K562 (cell line): ENCODE results near the gene SEMA5A. TPM values are rescaled to one million over a fixed set of nuclear protein-coding genes. Genes with fewer than 3 reads are reported as not detected.

Experiments
- ATAC-seq: fragments of 200-7000 bp; cut with Tn5 transposase; 3 replicates; pipeline ENCODE4 v1.9.1; 2020; ENCODE audit warnings: moderate library complexity
- BruUV-seq: library from RNA; stranded (reverse); fragments of 400-500 nt; replicated peaks from 2 replicates; lab custom pipeline; 2021; lab: Mats Ljungman, UMichigan
- CTCF ChIA-PET: fragments of 300-600 bp; formaldehyde crosslinking; extraction: SDS; loops from one replicate; lab custom pipeline; 2021; ENCODE audit warnings: low intra/inter-chr PET ratio; lab: Yijun Ruan, JAX
- POLR2A ChIA-PET: fragments of 300-600, 350-650 bp; sonication (Branson Sonifier 250); formaldehyde crosslinking; extraction: SDS; loops from one replicate; lab custom pipeline; 2021; ENCODE audit warnings: antibody characterized with exemption, inconsistent platforms; lab: Yijun Ruan, JAX
- DNase-seq, 4 experiments: peaks; one replicate each; pipeline versions ENCODE4 v3.0.0 to v3.0.0-alpha.2; 2011 to 2018; ENCODE audit warnings: low spot score in 3 of 4, mixed read lengths in 3 of 4; ENCODE audit errors: extremely low read depth in 1 of 4
- FAIRE-seq: peaks from 2 replicates; lab custom pipeline; 2011; peaks lifted over from hg19 to GRCh38; lab: Jason Lieb, UNC
- H2AFZ ChIP-seq: 2 replicates; pipeline ENCODE4 v1.6.0; 2011; ENCODE audit warnings: low read depth, low read length, control low read depth, inconsistent platforms
- H3K27ac ChIP-seq: fragments of 200-600 bp; 3 replicates; pipeline ENCODE4 v1.8.0; 2011; ENCODE audit warnings: low read depth, mild to moderate bottlenecking, control low read depth, inconsistent platforms, low read length, moderate library complexity, mixed read lengths; ENCODE audit errors: extremely low read depth
- H3K27me3 ChIP-seq, 2 experiments: fragments of 300-600 bp in 1 of 2; 2 replicates in 1 of 2; 3 replicates in 1 of 2; pipeline versions ENCODE4 v1.6.0 to v1.8.0; 2011; ENCODE audit warnings: inconsistent platforms in 2 of 2, low read length in 2 of 2, mild to moderate bottlenecking in 1 of 2, mixed read lengths in 1 of 2, moderate library complexity in 1 of 2; ENCODE audit not compliant: control insufficient read depth in 2 of 2, insufficient read depth in 2 of 2
- H3K36me3 ChIP-seq: fragments of 300-600 bp; 3 replicates; pipeline ENCODE4 v1.8.0; 2011; ENCODE audit warnings: mild to moderate bottlenecking, low read length, inconsistent platforms; ENCODE audit not compliant: control insufficient read depth, insufficient read depth
- H3K4me1 ChIP-seq, 2 experiments: fragments of 200-600 bp in 1 of 2; replicated peaks in 1 of 2; 2 replicates in 1 of 2; 3 replicates in 1 of 2; pipeline versions ENCODE4 v1.5.1 to v1.8.0; 2011; ENCODE audit warnings: inconsistent platforms in 2 of 2, low read length in 2 of 2, mild to moderate bottlenecking in 1 of 2, mixed read lengths in 1 of 2, moderate library complexity in 1 of 2; ENCODE audit not compliant: control insufficient read depth in 2 of 2, insufficient read depth in 2 of 2
- H3K4me2 ChIP-seq: 2 replicates; pipeline ENCODE4 v1.6.1; 2011; ENCODE audit warnings: low read length, control low read depth, inconsistent platforms, mixed read lengths; ENCODE audit not compliant: insufficient read depth
- H3K4me3 ChIP-seq: fragments of 200-600 bp; sonication (generic), shearing (Covaris generic); 2 replicates; pipeline ENCODE4 v1.5.1; 2016; ENCODE audit warnings: control low read depth, inconsistent platforms
- H3K79me2 ChIP-seq: fragments of 200-600 bp; 3 replicates; pipeline ENCODE4 v1.8.0; 2011; ENCODE audit warnings: low read length, inconsistent platforms; ENCODE audit not compliant: control insufficient read depth, insufficient read depth
- H3K9ac ChIP-seq, 2 experiments: 2 replicates each; pipeline versions ENCODE4 v1.6.0 to v1.6.1; 2011; ENCODE audit warnings: low read depth in 2 of 2, low read length in 2 of 2, control low read depth in 1 of 2, inconsistent platforms in 1 of 2, mild to moderate bottlenecking in 1 of 2, mixed read lengths in 1 of 2; ENCODE audit not compliant: insufficient read depth in 1 of 2
- H3K9me1 ChIP-seq: one replicate; pipeline ENCODE4 v1.6.0; 2011; ENCODE audit warnings: inconsistent platforms, mild to moderate bottlenecking, low read length, moderate library complexity; ENCODE audit not compliant: control insufficient read depth, insufficient read depth
- H3K9me3 ChIP-seq: replicated peaks from 2 replicates; pipeline ENCODE4 v1.5.1; 2011; ENCODE audit warnings: low read depth, low read length, inconsistent platforms; ENCODE audit not compliant: control insufficient read depth, insufficient read depth
- H4K20me1 ChIP-seq: replicated peaks from 2 replicates; pipeline ENCODE4 v1.6.1; 2011; ENCODE audit warnings: low read length, inconsistent platforms, mixed read lengths; ENCODE audit not compliant: control insufficient read depth, insufficient read depth
- CCAR2 ChIP-seq: fragments of 200-400 bp; formaldehyde crosslinking; IDR thresholded peaks from 2 replicates; pipeline ENCODE4 v1.6.1; 2017; ENCODE audit warnings: mild to moderate bottlenecking, low read depth, low read length
- CREM ChIP-seq: IDR thresholded peaks from 2 replicates; pipeline ENCODE4 v1.6.1; 2014; ENCODE audit warnings: antibody characterized with exemption, low read depth
- EWSR1 ChIP-seq: fragments of 450-650 bp; IDR thresholded peaks from 2 replicates; pipeline ENCODE4 v1.6.1; 2018; ENCODE audit warnings: borderline replicate concordance, mild to moderate bottlenecking, low read depth, moderate library complexity; ENCODE audit not compliant: partially characterized antibody
- FOS ChIP-seq: IDR thresholded peaks from 3 replicates; pipeline ENCODE4 v1.6.1; 2011; ENCODE audit not compliant: insufficient read length; ENCODE audit errors: extremely low read depth
- IFI16 ChIP-seq: fragments of 250-450 bp; sonication (Bioruptor Pico); IDR thresholded peaks from 2 replicates; pipeline ENCODE4 v2.1.2; 2022; ENCODE audit warnings: mild to moderate bottlenecking, inconsistent platforms
- POLR2B ChIP-seq: fragments of 450-650 bp; IDR thresholded peaks from 2 replicates; pipeline ENCODE4 v1.6.1; 2018; ENCODE audit warnings: low read depth; ENCODE audit not compliant: partially characterized antibody
- RBM25 ChIP-seq: fragments of 200-400 bp; formaldehyde crosslinking; IDR thresholded peaks from 2 replicates; pipeline ENCODE4 v1.6.1; 2018; ENCODE audit warnings: low read length, low read depth, moderate library complexity; ENCODE audit not compliant: severe bottlenecking
- RBM34 ChIP-seq: fragments of 200-400 bp; formaldehyde crosslinking; IDR thresholded peaks from 2 replicates; pipeline ENCODE4 v1.6.1; 2018; ENCODE audit warnings: low read length, borderline replicate concordance; ENCODE audit not compliant: insufficient read depth
- ZNF184 ChIP-seq: sonication (generic); formaldehyde crosslinking; IDR thresholded peaks from 2 replicates; pipeline ENCODE4 v1.5.0; 2020; ENCODE audit warnings: missing genetic modification reagents
- ZNF280A ChIP-seq: fragments of 450-650 bp; IDR thresholded peaks from 2 replicates; pipeline ENCODE4 v1.6.1; 2018; ENCODE audit warnings: mild to moderate bottlenecking, low read depth; ENCODE audit not compliant: partially characterized antibody
- ZNF280B ChIP-seq: fragments of 250-450 bp; sonication (Bioruptor Pico); IDR thresholded peaks from 2 replicates; pipeline ENCODE4 v1.5.1; 2021; ENCODE audit warnings: mild to moderate bottlenecking
- ZNF41 ChIP-seq: fragments of 250-450 bp; sonication (Bioruptor Pico); conservative IDR thresholded peaks from 2 replicates; pipeline ENCODE4 v1.4.0; 2020; ENCODE audit warnings: mild to moderate bottlenecking
- ZNF561 ChIP-seq: fragments of 450-650 bp; formaldehyde crosslinking; conservative IDR thresholded peaks from 2 replicates; pipeline ENCODE4 v1.4.0; 2020; ENCODE audit warnings: mild to moderate bottlenecking, moderate library complexity
- ZNF668 ChIP-seq: fragments of 250-450 bp; sonication (Bioruptor Pico); IDR thresholded peaks from 2 replicates; pipeline ENCODE4 v1.8.0; 2022; ENCODE audit warnings: mild to moderate bottlenecking, inconsistent platforms
- ZNF79 ChIP-seq: fragments of 250-450 bp; sonication (Bioruptor Pico); IDR thresholded peaks from 2 replicates; pipeline ENCODE4 v1.4.0; 2020; ENCODE audit warnings: low read depth, mild to moderate bottlenecking, moderate library complexity
- WGBS: fragments of 100-300 bp; shearing (Covaris generic); methylation state at CpG from one replicate; pipeline ENCODE4 v1.1.6; 2016; ENCODE audit warnings: low coverage, mixed read lengths; ENCODE audit not compliant: insufficient coverage; ENCODE audit errors: missing lambda C conversion rate; 5-methylcytosine and 5-hydroxymethylcytosine counted together
- in situ Hi-C: fragments of 300-500 bp; cut with MboI; formaldehyde crosslinking; loops from 4 replicates; pipeline ENCODE4 v1.15.0; 2018; ENCODE audit warnings: inconsistent platforms, mixed read lengths
- intact Hi-C: fragments of 100-400 bp; cut with micrococcal nuclease; formaldehyde crosslinking; loops from 2 replicates; pipeline ENCODE4 v1.14.2; 2022
- polyA plus RNA-seq, 8 experiments: library from polyadenylated mRNA; depleted of rRNA in 4 of 8; stranded (reverse) in 5 of 8; unstranded in 3 of 8; fragments of >200 nt; fragmentation: Nextera tagmentation in 2 of 8; fragmentation: Illumina TruSeq in 1 of 8; extraction: Ambion mirVana in 2 of 8; extraction: Trizol in 1 of 8; gene quantifications; 2 replicates each; pipeline versions ENCODE4 v1.2.1 to v1.2.3, GENCODE V29; 2011 to 2014; ENCODE audit warnings: inconsistent platforms in 1 of 8, missing spikeins in 1 of 8
- total RNA-seq, 7 experiments: library from RNA; depleted of rRNA in 6 of 7; stranded (reverse); fragments of >200 nt in 6 of 7; fragmentation: Illumina TruSeq in 2 of 7; extraction: Trizol in 2 of 7; gene quantifications; 2 replicates each; pipeline versions ENCODE4 v1.2.1 to v1.2.3, GENCODE V29; 2011 to 2021; ENCODE audit warnings: low replicate concordance in 1 of 7
- TF ChIP-seq, protein P1 (sequence below): fragments of 450-650 bp; IDR thresholded peaks from 2 replicates; pipeline ENCODE4 v1.7.0; 2016; ENCODE audit warnings: borderline replicate concordance

The SEMA5A gene
- total and polyA plus RNA-seq, 9 of the 15 experiments (the other 6 are each of a cell fraction or from before 2014, with no cell fraction given) = 0.02 TPM; not detected in 8

- in situ Hi-C loops = no loop called here
Measured at GRCh38 chr5:9054821-9055589, 490.9 kb downstream of the SEMA5A start.

More at GRCh38 chr5:9054821-9055589, 490.9 kb downstream of the SEMA5A start:
- no peaks in the 10 kb centered on the region for H3K36me3 ChIP-seq
- no peaks in the 10 kb centered on the region for H3K9me3 ChIP-seq
- H3K4me3 ChIP-seq = no peak overlapping the region
- ChIA-PET CTCF (no interaction called here), POLR2A (interaction anchor here (0.6 to 1.5 kb wide), 2 partner anchors 12 to 776 kb away, joined by 3 to 4 read pairs; no protein-coding TSS in a partner anchor)
- no peak overlapping the region for H2AFZ ChIP-seq
- no peaks in the 10 kb centered on the region for H3K4me1 ChIP-seq
- FAIRE-seq (no peak), ATAC-seq (no peak), DNase-seq (no peak)
- H3K4me2 ChIP-seq = no peak overlapping the region
- intact Hi-C loops = no loop called here
- TF ChIP-seq CREM (no peak), ZNF561 (CRISPR knock-in tag) (no peak), POLR2B (no peak), FOS (no peak), ZNF280B (no peak), ZNF79 (CRISPR knock-in tag) (no peak), ZNF280A (no peak), ZNF41 (CRISPR knock-in tag) (no peak), ZNF184 (CRISPR knock-in tag) (no peak), IFI16 (CRISPR knock-in tag) (no peak), EWSR1 (no peak), ZNF668 (CRISPR knock-in tag) (no peak), RBM25 (no peak), CCAR2 (no peak), RBM34 (no peak)
- TF ChIP-seq, protein P1, sequence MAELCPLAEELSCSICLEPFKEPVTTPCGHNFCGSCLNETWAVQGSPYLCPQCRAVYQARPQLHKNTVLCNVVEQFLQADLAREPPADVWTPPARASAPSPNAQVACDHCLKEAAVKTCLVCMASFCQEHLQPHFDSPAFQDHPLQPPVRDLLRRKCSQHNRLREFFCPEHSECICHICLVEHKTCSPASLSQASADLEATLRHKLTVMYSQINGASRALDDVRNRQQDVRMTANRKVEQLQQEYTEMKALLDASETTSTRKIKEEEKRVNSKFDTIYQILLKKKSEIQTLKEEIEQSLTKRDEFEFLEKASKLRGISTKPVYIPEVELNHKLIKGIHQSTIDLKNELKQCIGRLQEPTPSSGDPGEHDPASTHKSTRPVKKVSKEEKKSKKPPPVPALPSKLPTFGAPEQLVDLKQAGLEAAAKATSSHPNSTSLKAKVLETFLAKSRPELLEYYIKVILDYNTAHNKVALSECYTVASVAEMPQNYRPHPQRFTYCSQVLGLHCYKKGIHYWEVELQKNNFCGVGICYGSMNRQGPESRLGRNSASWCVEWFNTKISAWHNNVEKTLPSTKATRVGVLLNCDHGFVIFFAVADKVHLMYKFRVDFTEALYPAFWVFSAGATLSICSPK = no peak
- no peak overlapping the region for H3K9ac ChIP-seq
- no peaks in the 10 kb centered on the region for H3K27me3 ChIP-seq
- H3K79me2 ChIP-seq = no peaks in the 10 kb centered on the region
- H4K20me1 ChIP-seq = no peaks in the 10 kb centered on the region
- WGBS = 0% methylated on average over 3 of the region's 3 CpGs
- no peaks in the 10 kb centered on the region for H3K9me1 ChIP-seq
- no TSS peak for BruUV-seq
- H3K27ac ChIP-seq = no peak overlapping the region
